DMS153 treated with DMSO at 0.1 percent for 48 hours (cell line): ENCODE measurements around the gene TBL1Y.
"Not testable (repeated sequence)": the region's sequence is repeated elsewhere in the genome, so short reads cannot be mapped to it uniquely, and the experiment has no call there.

ENCODE experiments used
- DNase-seq: peaks from one replicate; lab custom pipeline; 2025; ENCODE audit not compliant: unreplicated experiment; lab: John Stamatoyannopoulos, UW

TBL1Y gene

DNA sequence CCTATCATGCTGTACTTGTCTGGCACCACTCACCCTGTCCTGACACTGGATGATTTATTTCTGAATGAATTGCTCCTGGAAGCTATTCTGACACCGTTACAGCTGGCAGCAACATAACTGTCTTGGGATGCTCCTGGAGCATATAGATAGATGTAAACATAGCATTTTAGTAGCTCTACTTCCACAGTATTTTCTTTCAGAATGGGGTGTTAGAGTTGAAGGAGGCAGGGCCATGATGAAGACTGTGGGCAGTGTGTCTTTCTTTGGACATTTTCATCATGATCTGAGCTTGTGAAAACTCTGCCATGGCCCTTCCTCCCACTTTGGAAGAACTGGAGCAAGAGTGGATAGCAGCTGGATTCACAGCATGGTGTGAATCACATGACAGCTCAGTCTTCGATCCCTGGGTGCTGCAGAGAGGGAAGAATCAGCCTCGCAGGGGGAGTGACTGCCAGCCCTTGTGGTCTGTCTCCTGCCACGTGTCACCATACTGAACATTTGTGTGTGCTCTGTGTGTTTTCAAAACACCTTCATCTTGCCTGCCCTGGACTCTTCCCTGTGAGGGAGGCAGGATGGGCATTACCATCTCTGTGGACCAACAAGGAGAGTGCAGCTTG lies 61.9 kb downstream of the TBL1Y start:
- no peak for DNase-seq

DNA sequence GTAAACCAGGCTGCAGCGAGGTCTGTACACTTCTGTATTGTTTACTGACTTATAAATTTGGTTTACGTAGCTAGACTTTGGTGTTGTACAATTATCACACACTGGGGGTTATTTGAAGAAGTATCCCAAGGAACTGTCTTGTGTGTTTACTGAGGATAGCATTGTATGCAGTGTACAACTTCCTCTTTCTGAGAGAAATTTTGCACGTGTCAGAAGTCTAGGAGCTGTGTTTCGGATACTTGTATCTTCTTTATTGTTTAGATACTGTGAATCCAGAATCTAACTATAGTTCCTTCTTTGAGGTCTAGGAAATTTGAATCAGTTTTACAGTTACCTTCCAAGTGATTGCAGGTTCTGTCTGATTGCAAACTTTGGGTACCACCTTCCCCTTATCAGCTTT lies 64.5 kb downstream of the TBL1Y start:
- DNase-seq, result no peak

DNA sequence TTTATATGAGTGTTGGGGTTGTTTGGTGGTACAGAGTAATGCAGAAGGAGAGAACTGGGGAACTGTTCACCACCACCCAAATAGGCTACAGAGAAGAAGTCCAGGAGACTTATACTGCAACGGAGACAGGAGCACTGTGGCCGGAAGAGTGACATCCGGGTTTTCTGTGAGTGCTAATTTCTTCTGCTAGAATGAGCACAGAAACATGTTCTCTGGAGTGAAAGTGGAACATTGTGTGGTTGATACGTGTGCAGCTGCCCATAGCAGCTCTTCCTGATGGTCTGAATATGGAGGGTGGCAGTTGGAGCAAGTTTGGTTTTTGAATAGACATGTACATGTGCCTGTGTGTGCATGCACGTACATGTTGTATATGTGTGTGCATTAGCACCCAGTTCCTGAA lies 67.3 kb downstream of the TBL1Y start:
- no peak for DNase-seq

GRCh38 chrY:6983221-6983620 lies 72.7 kb downstream of the TBL1Y start:
- DNase-seq, result no peak

GRCh38 chrY:6987811-6988210 lies 77.3 kb downstream of the TBL1Y start:
- no peak for DNase-seq

DNA sequence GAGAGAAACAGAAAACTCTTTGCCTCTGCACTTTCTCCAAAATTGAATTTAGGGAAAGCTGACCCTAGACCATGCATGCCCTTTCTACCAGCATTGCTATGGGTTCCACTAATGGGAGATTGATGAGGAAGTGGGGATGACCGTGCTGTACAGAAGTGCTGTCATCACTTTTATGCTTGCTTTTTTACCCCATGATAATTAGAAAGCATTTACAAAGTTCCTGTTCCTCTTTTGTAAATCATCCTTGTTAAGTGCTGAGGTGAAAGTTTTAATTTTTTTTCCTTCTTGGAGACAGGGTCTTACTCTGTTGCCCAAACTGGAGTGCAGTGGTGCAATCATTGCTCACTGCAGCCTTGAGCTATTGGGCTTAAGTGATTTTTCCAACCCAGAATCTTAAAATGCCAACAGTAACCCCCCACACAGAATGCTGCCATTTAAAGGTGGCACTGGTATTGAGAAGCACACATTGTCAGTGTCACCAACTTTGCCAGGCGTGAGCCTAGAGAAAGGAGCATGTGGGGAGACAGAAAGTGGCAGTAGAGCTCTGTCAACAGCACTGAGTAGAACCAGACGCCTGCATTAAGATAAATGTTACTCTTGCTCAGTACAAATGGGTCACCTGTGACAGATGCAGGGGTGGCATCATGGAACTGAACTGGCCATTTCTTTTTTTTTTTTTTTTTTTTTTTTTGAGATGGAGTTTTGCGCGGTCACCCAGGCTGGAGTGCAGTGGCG lies 79.6 kb downstream of the TBL1Y start:
- no peak for DNase-seq

- DNase-seq, result no peak
Observed at GRCh38 chrY:6992041-6992440, 81.5 kb downstream of the TBL1Y start.

DNA sequence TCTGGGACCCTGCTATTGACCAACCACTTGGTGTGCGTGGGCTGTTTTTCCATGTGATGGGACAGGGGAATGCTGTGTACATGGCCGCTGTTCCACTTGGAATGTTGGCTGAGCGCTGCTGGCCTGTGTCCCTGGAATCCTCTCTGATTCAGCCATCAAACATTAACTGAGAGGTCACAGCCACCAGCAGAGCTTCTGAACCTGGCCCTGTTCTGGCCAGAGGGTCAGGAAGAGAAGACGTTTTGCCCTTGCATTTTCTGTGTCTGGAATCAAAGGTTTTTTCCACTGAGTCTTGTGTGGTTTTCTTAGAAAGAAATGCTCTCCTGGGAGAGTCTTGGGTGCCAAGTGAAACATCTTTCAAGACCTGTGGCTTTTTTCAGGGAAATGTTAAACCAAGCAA lies 85.5 kb downstream of the TBL1Y start:
- no peak for DNase-seq

- DNase-seq, result no peak
Observed at GRCh38 chrY:6997503-6998066, 87.1 kb downstream of the TBL1Y start.

DNA sequence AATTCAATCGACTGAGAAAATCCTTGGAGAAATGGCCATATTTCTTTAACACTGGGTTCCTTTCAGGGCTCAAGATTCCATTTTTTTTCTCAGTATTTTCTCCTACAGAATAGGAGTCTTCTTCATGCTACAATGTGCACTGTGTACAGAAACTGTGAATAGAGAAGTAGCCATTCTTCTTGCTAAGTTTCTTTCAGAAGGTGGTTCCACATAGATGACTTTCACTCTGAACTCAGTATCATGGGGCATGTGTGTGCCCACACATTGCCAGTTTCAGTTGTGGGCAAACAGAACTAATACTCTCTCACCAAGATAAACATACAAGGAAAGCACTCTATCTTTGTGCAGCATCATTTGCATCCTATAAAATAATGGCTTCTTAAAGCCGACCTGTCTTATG lies 89.4 kb downstream of the TBL1Y start:
- DNase-seq, result no peak

- DNase-seq, result no peak
Observed at GRCh38 chrY:7002581-7002980, 92.1 kb downstream of the TBL1Y start.

- DNase-seq, result no peak
Observed at GRCh38 chrY:7007911-7008310, 97.4 kb downstream of the TBL1Y start.

- no peak for DNase-seq
Observed at GRCh38 chrY:7008578-7009355, 98.3 kb downstream of the TBL1Y start.

DNA sequence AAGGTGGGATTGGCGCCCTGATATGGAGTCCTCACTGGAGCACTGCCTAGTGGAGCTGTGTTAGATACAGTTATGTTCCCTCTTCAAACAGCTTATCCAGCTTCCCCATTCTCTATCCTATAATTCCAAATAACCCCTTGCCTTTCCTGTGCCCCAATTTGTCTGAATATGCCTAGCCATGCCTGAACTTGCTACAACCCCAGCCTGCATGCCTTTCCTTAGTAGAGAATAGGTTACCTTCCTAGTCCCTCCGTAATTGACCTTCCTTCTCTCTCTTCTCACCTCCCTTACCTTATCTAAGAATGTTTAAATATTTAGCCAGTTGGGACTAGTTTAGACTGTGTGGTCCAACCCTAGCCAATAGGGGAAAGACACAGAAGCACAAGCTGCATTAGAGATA lies 102.6 kb downstream of the TBL1Y start:
- DNase-seq, result no peak

DNA sequence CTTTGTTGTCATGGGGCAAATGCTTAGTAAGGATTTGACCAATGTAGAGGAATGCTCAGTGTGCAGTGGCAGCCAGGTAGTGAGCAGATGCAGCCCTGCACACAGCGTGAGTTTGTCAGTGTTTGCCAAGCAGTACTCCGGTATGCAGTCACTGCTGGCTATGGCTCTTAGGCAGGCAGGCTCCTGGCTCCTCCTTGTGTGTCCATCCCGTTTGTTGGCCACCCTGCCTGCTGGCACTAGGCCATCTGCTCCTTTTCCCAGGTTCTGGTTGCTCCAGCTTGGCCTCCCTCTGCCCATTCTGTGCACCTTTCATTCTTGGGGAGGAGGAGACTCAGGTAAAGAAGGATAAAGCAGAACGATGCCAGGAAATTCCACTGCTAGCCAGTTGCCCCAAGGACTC lies 106.0 kb downstream of the TBL1Y start:
- DNase-seq, result no peak

- DNase-seq, result no peak
Observed at GRCh38 chrY:7017244-7018080, 107.0 kb downstream of the TBL1Y start.

DNA sequence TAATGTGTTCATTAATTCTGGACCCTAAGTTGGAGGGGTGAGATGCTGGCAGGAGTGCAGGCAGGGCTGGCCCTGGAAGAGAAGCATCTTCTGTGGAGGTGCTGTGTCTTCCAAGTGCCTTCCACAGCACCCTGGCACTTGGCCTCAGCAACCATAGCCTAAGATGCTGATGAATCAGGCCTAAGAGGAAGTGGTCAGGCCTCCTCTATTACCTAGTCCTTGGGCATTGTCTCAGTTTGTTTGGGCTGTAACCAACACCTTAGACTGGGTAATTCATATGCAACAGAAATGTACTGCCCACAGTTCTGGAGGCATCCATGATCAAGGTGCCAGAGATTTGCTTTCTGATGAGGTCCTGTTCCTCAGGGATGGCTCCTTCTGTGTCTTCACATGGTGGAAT lies 128.5 kb downstream of the TBL1Y start:
- no peak for DNase-seq

DNA sequence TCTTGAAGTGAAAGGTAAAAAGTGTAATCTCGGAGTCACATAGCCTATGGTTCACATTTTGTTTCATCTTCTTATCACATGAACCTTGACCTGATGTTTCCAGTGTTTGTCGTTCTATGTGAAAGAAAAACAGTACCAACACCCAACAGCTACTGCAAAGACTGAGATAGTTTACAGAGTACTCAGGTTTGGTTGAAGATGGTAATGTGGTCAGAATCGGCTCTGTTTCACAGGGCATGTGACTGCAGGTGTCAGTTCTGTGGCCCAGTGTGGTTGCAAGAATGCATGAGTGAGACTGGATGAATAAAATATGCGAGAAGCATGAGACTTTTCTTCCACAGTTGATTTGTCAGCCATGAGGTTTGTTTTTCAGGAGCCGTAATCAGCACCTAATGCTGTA lies 130.2 kb downstream of the TBL1Y start:
- DNase-seq, result no peak

DNA sequence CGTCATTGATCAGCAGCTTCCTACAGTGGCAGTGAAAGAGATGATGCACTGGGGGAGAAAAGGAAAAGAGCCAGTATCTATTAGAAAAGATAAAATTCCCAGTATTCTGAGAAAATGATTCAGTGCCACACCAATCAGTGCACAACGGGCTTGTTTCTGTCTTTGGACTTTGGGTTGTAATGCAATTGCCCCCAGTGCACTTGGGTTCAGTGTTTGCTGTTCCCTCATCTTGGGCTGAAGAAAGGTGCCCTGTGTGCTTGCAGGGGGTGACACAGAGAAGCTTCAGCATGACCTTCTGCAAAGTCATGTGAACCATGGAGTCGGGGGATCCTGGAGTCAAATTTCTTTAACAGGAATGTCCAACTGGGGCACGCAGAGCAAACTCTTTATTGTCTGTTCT lies 131.5 kb downstream of the TBL1Y start:
- no peak for DNase-seq

DNA sequence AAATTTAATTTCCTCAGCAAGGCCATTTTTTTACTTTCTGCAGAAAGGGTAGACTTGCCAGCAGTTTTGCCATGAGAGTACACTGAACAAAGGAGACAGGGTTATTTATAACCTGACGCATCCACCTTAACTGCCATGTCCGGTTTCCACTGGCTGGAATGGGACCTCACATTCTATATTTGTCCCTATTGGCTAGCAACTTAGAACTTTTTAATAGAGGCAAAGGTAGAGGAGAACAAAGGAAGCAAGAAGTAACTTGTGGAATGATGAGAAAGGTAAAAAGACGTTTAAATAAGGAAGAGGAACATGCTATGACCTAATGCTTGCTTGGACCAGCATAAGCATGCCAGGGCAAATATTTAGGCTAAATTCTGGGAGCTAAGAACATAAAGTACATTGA lies 142.0 kb downstream of the TBL1Y start:
- not testable (repeated sequence) for DNase-seq

GRCh38 chrY:7056886-7057285 lies 146.4 kb downstream of the TBL1Y start:
- no peak for DNase-seq
